MCF 10A (cell line): ENCODE data around the gene DCAF6. TPM values are rescaled to one million over a fixed set of nuclear protein-coding genes. Genes with fewer than 3 reads are reported as not detected.

Source experiments
- BruUV-seq: library from RNA; stranded (reverse); fragments of 400-500 nt; replicated peaks from 2 replicates; lab custom pipeline; 2021; lab: Mats Ljungman, UMichigan
- CTCF ChIA-PET: fragments of 300-600 bp; sonication (Branson Sonifier 250); formaldehyde crosslinking; extraction: SDS; loops from one replicate; lab custom pipeline; 2021; ENCODE audit warnings: antibody characterized with exemption, inconsistent platforms; lab: Yijun Ruan, JAX
- POLR2A ChIA-PET: fragments of 300-600, 350-650 bp; sonication (Branson Sonifier 250); formaldehyde crosslinking; extraction: SDS; loops from one replicate; lab custom pipeline; 2020; ENCODE audit warnings: antibody characterized with exemption, inconsistent platforms; lab: Yijun Ruan, JAX
- DNase-seq: peaks from one replicate; pipeline ENCODE4 v3.0.0-alpha.2; 2018; ENCODE audit not compliant: unreplicated experiment
- H3K27ac Mint-ChIP-seq: one replicate; pipeline ENCODE4 v1.8.0; 2022; ENCODE audit warnings: mild to moderate bottlenecking, low read depth, mixed read lengths; ENCODE audit not compliant: unreplicated experiment
- H3K27me3 Mint-ChIP-seq: one replicate; pipeline ENCODE4 v1.8.0; 2022; ENCODE audit warnings: mixed read lengths; ENCODE audit not compliant: insufficient read depth, unreplicated experiment
- H3K36me3 Mint-ChIP-seq: one replicate; pipeline ENCODE4 v1.8.0; 2022; ENCODE audit warnings: mild to moderate bottlenecking, moderate library complexity, mixed read lengths; ENCODE audit not compliant: insufficient read depth, unreplicated experiment
- H3K4me1 Mint-ChIP-seq: one replicate; pipeline ENCODE4 v1.8.0; 2022; ENCODE audit warnings: mixed read lengths; ENCODE audit not compliant: insufficient read depth, unreplicated experiment
- H3K4me3 Mint-ChIP-seq: one replicate; pipeline ENCODE4 v1.8.0; 2022; ENCODE audit warnings: mild to moderate bottlenecking, moderate library complexity, mixed read lengths; ENCODE audit not compliant: unreplicated experiment
- H3K9me3 Mint-ChIP-seq: one replicate; pipeline ENCODE4 v1.8.0; 2022; ENCODE audit warnings: mixed read lengths; ENCODE audit not compliant: unreplicated experiment
- CTCF ChIP-seq: fragments of 200-600 bp; IDR thresholded peaks from one replicate; pipeline ENCODE4 v1.8.0; 2022; ENCODE audit warnings: antibody characterized with exemption, mild to moderate bottlenecking; ENCODE audit not compliant: unreplicated experiment
- intact Hi-C: fragments of 100-400 bp; cut with micrococcal nuclease; formaldehyde crosslinking; loops from 2 replicates; pipeline ENCODE4 v1.14.1; 2022
- total RNA-seq: library from RNA; stranded (reverse); gene quantifications from 2 replicates; pipeline ENCODE4 v1.2.3, GENCODE V29; 2022

Gene DCAF6
- total RNA-seq, 1 experiment from 2014 or later = 57.2 TPM

GRCh38 chr1:168019407-168019806 is 82.9 kb downstream of the DCAF6 start:
- intact Hi-C loops = no loop called here
- no TSS peak for BruUV-seq
- Mint-ChIP-seq H3K9me3 (no peaks in the 10 kb centered on the region), H3K4me3 (no peak overlapping the region), H3K27ac (no peak overlapping the region), H3K36me3 (peaks cover 55% of the 10 kb centered on the region), H3K27me3 (no peaks in the 10 kb centered on the region), H3K4me1 (no peaks in the 10 kb centered on the region)
- CTCF ChIA-PET = interaction anchor here (1.5 to 2.4 kb wide), 2 partner anchors 35 to 63 kb away, joined by 4 to 11 read pairs; no protein-coding TSS in a partner anchor
- TF ChIP-seq CTCF = no peak
- no peak for DNase-seq
- POLR2A ChIA-PET = interaction anchor here (0.7 to 1.6 kb wide), 2 partner anchors 12 to 208 kb away, joined by 3 to 4 read pairs; no protein-coding TSS in a partner anchor

- ChIA-PET POLR2A (interaction anchor here (0.6 to 1.5 kb wide), 10 partner anchors 10 to 315 kb away, joined by 3 to 9 read pairs (median 3); no protein-coding TSS in a partner anchor), CTCF (interaction anchor here (0.7 to 1.9 kb wide), 4 partner anchors 9 to 684 kb away, joined by 3 to 7 read pairs (median 4); no protein-coding TSS in a partner anchor)
- Mint-ChIP-seq H3K4me1 (no peaks in the 10 kb centered on the region), H3K4me3 (no peak overlapping the region), H3K27ac (no peak overlapping the region), H3K27me3 (no peaks in the 10 kb centered on the region), H3K9me3 (no peaks in the 10 kb centered on the region), H3K36me3 (peaks cover 11% of the 10 kb centered on the region)
- intact Hi-C loops = no loop called here
- TF ChIP-seq CTCF = no peak
- DNase-seq = no peak
- no TSS peak for BruUV-seq
Measured at GRCh38 chr1:168031198-168031597, 94.7 kb downstream of the DCAF6 start.

GRCh38 chr1:168031627-168032026 is 95.1 kb downstream of the DCAF6 start:
- intact Hi-C loops = no loop called here
- H3K36me3 Mint-ChIP-seq = peaks cover 11% of the 10 kb centered on the region
- no TSS peak for BruUV-seq
- H3K27me3 Mint-ChIP-seq = no peaks in the 10 kb centered on the region
- H3K9me3 Mint-ChIP-seq = no peaks in the 10 kb centered on the region
- CTCF ChIA-PET = interaction anchor here (1.5 kb wide), 1 partner anchor 9 kb away, joined by 4 read pairs; no protein-coding TSS in a partner anchor
- POLR2A ChIA-PET = interaction anchor here (1.1 to 1.5 kb wide), 4 partner anchors 10 to 44 kb away, joined by 3 to 9 read pairs (median 5); no protein-coding TSS in a partner anchor
- H3K27ac Mint-ChIP-seq = no peak overlapping the region
- H3K4me3 Mint-ChIP-seq = no peak overlapping the region
- no peak for TF ChIP-seq CTCF
- no peak for DNase-seq
- H3K4me1 Mint-ChIP-seq = no peaks in the 10 kb centered on the region

- Mint-ChIP-seq H3K9me3 (no peaks in the 10 kb centered on the region), H3K4me3 (no peak overlapping the region), H3K4me1 (no peaks in the 10 kb centered on the region), H3K27me3 (no peaks in the 10 kb centered on the region), H3K27ac (no peak overlapping the region), H3K36me3 (peaks cover 11% of the 10 kb centered on the region)
- CTCF ChIA-PET = interaction anchor here (1.0 to 1.5 kb wide), 2 partner anchors 9 to 22 kb away, joined by 3 to 4 read pairs; no protein-coding TSS in a partner anchor
- intact Hi-C loops = no loop called here
- DNase-seq = no peak
- TF ChIP-seq CTCF = no peak
- BruUV-seq = no TSS peak
- POLR2A ChIA-PET = interaction anchor here (0.6 to 1.3 kb wide), 3 partner anchors 11 to 254 kb away, joined by 3 to 9 read pairs (median 7); no protein-coding TSS in a partner anchor
Measured at GRCh38 chr1:168032029-168032428, 95.5 kb downstream of the DCAF6 start.
